Neuron (in vitro differentiated cells): ENCODE data around the gene PRLR.

Experiments
- H2AFZ ChIP-seq: one replicate; pipeline ENCODE4 v1.6.1; 2013; ENCODE audit warnings: low read depth, mild to moderate bottlenecking, inconsistent platforms, low read length, moderate library complexity
- H3K27me3 ChIP-seq: one replicate; pipeline ENCODE4 v1.6.1; 2013; ENCODE audit warnings: low read length; ENCODE audit not compliant: insufficient read depth
- H3K36me3 ChIP-seq: one replicate; pipeline ENCODE4 v1.6.1; 2013; ENCODE audit warnings: low read length; ENCODE audit not compliant: insufficient read depth
- H3K4me1 ChIP-seq: one replicate; pipeline ENCODE4 v1.6.1; 2013; ENCODE audit warnings: low read length; ENCODE audit not compliant: insufficient read depth
- H3K4me3 ChIP-seq: 2 replicates; pipeline ENCODE4 v1.5.1; 2013; ENCODE audit warnings: mild to moderate bottlenecking, low read length, moderate library complexity
- H3K9me3 ChIP-seq: one replicate; pipeline ENCODE4 v1.6.1; 2013; ENCODE audit warnings: low read length

The PRLR gene

GRCh38 chr5:35136386-35136785, 93.9 kb downstream of the PRLR start:
- Histone ChIP-seq H2AFZ (no peak overlapping the region), H3K4me1 (no peaks in the 10 kb centered on the region), H3K9me3 (no peaks in the 10 kb centered on the region), H3K36me3 (no peaks in the 10 kb centered on the region), H3K27me3 (no peaks in the 10 kb centered on the region), H3K4me3 (no peak overlapping the region)

GRCh38 chr5:35135239-35135700, 95.0 kb downstream of the PRLR start:
- Histone ChIP-seq H2AFZ (no peak overlapping the region), H3K27me3 (no peaks in the 10 kb centered on the region), H3K36me3 (no peaks in the 10 kb centered on the region), H3K9me3 (no peaks in the 10 kb centered on the region), H3K4me3 (no peak overlapping the region), H3K4me1 (no peaks in the 10 kb centered on the region)

DNA sequence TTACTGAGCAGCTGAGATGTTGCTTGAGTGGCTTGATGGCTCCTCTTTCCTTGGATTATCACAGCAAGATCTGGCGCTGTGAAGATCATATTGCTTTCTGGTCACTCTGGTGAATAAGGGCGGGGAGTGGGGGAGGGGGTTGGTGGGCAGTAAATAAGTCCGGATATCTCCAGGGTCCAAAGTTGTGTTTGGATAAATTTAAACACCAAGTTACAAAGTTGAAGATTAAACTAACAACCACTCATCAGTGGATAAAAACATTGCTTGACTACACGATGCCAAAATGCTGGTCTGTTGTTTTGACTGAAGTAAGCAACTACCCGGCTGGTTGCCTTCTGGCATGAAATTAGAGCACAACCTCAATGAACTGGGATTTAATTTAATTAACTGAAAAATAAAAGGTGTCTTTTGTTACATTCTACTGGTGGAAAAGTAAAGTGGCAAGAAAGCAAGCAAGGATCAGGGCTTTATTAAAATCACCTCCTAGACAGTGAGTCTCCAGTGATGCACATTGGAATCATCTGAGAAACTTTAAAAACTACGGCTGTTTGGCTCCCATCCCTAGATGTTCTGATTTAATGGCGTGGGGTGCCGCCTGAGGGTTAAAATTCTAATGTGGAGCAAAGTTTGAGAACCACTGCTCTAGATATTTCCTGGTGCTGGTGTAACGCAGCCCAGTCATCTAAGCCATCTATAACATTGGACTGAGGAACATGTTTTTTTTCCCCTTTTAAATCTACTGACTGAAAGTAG, 95.8 kb downstream of the PRLR start:
- no peaks in the 10 kb centered on the region for H3K4me1 ChIP-seq

DNA sequence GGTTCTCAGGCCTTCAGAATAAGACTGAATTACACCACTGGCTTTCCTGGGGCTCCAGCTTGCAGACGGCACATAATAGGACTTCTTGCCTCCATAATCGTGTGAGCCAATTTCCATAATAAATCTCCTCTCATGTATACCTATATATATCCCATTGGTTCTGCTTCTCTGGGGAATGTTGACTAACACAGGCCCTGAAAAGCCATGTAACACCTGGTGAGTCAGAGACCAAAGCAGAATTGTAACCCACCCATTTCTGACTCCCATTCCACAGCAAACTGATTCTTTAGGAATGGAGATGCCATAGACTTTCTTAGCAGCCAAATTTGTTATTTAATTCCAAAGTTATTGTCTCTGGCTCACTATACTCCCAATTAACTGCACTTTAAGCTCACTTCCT, 97.1 kb downstream of the PRLR start:
- no peaks in the 10 kb centered on the region for H3K9me3 ChIP-seq
- no peaks in the 10 kb centered on the region for H3K4me1 ChIP-seq
- H3K36me3 ChIP-seq = no peaks in the 10 kb centered on the region

More for the DNA sequence above, 95.8 kb downstream of the PRLR start:
- H3K9me3 ChIP-seq = no peaks in the 10 kb centered on the region
- no peak overlapping the region for H3K4me3 ChIP-seq
- H2AFZ ChIP-seq = no peak overlapping the region
- H3K36me3 ChIP-seq = no peaks in the 10 kb centered on the region
- no peaks in the 10 kb centered on the region for H3K27me3 ChIP-seq

DNA sequence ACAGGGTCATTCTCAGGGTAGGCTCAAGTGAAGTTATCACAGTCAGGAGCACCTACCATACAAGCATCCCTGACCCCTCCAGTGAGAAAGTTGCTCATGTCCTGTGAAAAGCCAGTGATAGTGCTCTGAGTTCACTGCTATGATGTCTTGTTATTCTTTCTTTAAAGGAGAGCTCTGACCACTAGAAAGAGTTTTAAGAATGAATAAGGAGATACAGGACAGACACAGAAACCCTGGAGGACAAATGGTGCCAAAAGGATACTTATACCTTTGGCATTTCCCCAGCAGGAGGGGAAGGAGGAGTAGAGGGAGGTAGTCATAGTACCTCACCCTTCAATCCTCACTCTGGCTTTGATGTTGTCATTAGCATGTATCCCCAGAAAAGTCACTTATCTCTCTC, 98.6 kb downstream of the PRLR start:
- H3K4me1 ChIP-seq = no peaks in the 10 kb centered on the region
- H3K4me3 ChIP-seq = no peak overlapping the region
- H3K36me3 ChIP-seq = no peaks in the 10 kb centered on the region
- no peak overlapping the region for H2AFZ ChIP-seq
- no peaks in the 10 kb centered on the region for H3K27me3 ChIP-seq
- no peaks in the 10 kb centered on the region for H3K9me3 ChIP-seq

More for the DNA sequence above, 97.1 kb downstream of the PRLR start:
- H3K4me3 ChIP-seq = no peak overlapping the region
- H2AFZ ChIP-seq = no peak overlapping the region
- H3K27me3 ChIP-seq = no peaks in the 10 kb centered on the region

DNA sequence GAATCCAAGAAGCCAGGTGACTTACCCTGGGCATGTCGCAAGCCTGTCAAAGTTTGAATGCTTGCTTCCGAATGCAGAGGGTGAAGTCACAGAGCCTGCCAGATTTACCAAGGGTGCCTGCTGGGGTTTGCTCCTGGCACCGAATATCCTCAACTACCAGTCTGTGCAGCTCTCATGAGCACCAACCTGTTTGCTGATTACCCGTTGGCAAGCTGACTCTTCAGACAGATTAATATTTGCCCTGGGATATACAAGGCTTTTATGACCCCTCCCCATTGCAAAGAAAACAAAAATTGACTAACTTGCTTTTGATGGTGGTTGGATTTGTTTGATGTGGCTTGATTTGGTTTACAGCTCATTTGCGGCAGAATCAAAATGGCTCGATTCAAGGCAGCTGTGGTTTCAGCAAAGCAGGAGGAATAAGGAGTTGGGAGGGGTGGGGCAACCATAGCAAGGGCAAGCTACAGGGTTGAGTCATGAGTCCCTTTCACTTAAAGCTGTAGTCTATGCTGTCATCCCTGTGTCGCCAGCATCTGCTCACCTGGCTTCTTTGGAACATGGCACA, 100.3 kb downstream of the PRLR start:
- Histone ChIP-seq H3K4me1 (no peaks in the 10 kb centered on the region), H3K36me3 (no peaks in the 10 kb centered on the region), H3K4me3 (no peak overlapping the region), H2AFZ (no peak overlapping the region), H3K9me3 (no peaks in the 10 kb centered on the region), H3K27me3 (no peaks in the 10 kb centered on the region)

- H3K27me3 ChIP-seq = no peaks in the 10 kb centered on the region
- H3K4me1 ChIP-seq = no peaks in the 10 kb centered on the region
- no peaks in the 10 kb centered on the region for H3K36me3 ChIP-seq
- no peak overlapping the region for H2AFZ ChIP-seq
- H3K9me3 ChIP-seq = no peaks in the 10 kb centered on the region
- H3K4me3 ChIP-seq = no peak overlapping the region
Measured at GRCh38 chr5:35129276-35129675, 101.0 kb downstream of the PRLR start.

DNA sequence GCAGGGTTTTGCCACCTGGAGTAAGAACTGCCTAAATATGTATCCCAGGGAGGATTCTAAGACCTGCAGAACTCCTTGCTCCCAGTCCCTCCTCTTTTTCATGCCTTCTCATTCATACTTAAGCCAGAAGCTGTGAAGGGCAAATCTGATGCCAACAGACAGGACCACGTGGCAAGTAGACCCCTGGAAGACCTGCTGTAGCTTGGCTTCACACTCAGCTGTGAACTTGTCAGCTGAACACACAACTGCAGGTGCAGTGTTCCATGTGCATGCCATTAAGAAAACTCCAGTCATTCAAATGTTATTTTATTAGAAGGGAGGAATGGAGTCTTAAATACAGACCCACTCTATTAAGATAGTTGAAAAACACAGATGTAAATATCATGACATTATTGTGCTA, 103.3 kb downstream of the PRLR start:
- no peaks in the 10 kb centered on the region for H3K4me1 ChIP-seq
- H3K9me3 ChIP-seq = no peaks in the 10 kb centered on the region
- H3K4me3 ChIP-seq = no peak overlapping the region
- no peaks in the 10 kb centered on the region for H3K36me3 ChIP-seq
- H3K27me3 ChIP-seq = no peaks in the 10 kb centered on the region
- no peak overlapping the region for H2AFZ ChIP-seq

DNA sequence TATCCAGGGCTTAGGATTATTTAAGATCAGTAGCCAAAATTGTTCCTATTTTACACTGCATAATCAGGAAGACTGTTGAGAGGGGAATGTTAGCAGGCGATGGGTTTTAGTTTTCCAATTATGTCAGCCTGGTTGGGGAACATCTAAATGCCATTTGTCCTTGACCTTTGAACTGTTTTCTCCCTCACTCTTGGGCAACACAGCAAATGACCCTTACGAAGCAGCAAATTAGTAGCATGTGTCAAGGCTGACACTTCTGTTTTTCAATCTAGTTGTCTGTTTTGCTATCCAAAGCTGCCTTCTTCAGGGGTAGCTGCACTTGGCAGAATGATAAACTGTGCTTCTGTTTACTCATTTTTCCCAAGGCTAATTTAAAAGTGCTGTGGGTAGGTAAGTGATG, 104.5 kb downstream of the PRLR start:
- Histone ChIP-seq H3K9me3 (no peaks in the 10 kb centered on the region), H3K4me1 (no peaks in the 10 kb centered on the region), H3K27me3 (no peaks in the 10 kb centered on the region), H2AFZ (no peak overlapping the region), H3K4me3 (no peak overlapping the region), H3K36me3 (no peaks in the 10 kb centered on the region)

- Histone ChIP-seq H3K4me1 (no peaks in the 10 kb centered on the region), H3K9me3 (no peaks in the 10 kb centered on the region), H3K27me3 (no peaks in the 10 kb centered on the region), H3K36me3 (no peaks in the 10 kb centered on the region), H3K4me3 (no peak overlapping the region), H2AFZ (no peak overlapping the region)
Measured at GRCh38 chr5:35124932-35125331, 105.4 kb downstream of the PRLR start.

- Histone ChIP-seq H3K4me3 (no peak overlapping the region), H3K4me1 (no peaks in the 10 kb centered on the region), H2AFZ (no peak overlapping the region), H3K9me3 (no peaks in the 10 kb centered on the region), H3K27me3 (no peaks in the 10 kb centered on the region), H3K36me3 (no peaks in the 10 kb centered on the region)
Measured at GRCh38 chr5:35122819-35123218, 107.5 kb downstream of the PRLR start.

DNA sequence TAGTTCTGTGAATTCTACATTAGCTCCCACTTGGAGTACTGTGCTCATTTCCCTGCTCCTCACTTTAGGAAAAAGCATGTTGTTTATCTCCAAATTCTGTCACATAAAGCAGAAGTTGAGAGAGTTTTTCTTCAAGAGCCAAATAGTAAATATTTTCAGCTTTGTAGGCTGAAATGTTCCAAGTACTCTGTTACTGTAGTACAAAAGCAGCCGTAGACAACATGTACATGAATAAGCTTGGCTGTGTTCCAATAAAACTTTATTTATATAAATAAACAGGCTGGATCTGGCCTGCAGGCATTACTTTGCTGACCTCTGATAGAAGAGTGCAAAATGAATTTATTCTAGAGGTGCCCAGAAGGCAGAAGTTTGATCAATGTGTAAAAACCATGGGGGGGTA, 109.6 kb downstream of the PRLR start:
- no peaks in the 10 kb centered on the region for H3K36me3 ChIP-seq
- no peaks in the 10 kb centered on the region for H3K9me3 ChIP-seq
- no peak overlapping the region for H3K4me3 ChIP-seq
- H3K27me3 ChIP-seq = no peaks in the 10 kb centered on the region
- no peak overlapping the region for H2AFZ ChIP-seq
- H3K4me1 ChIP-seq = no peaks in the 10 kb centered on the region

- Histone ChIP-seq H3K36me3 (no peaks in the 10 kb centered on the region), H3K4me1 (no peaks in the 10 kb centered on the region), H2AFZ (no peak overlapping the region), H3K4me3 (no peak overlapping the region), H3K9me3 (no peaks in the 10 kb centered on the region), H3K27me3 (no peaks in the 10 kb centered on the region)
Measured at GRCh38 chr5:35117967-35118366, 112.3 kb downstream of the PRLR start.

GRCh38 chr5:35115920-35116319, 114.4 kb downstream of the PRLR start:
- Histone ChIP-seq H3K4me1 (no peaks in the 10 kb centered on the region), H3K9me3 (no peaks in the 10 kb centered on the region), H3K36me3 (no peaks in the 10 kb centered on the region), H3K27me3 (no peaks in the 10 kb centered on the region), H2AFZ (no peak overlapping the region), H3K4me3 (no peak overlapping the region)
